H1 (cell line): Measurements from ENCODE around the gene SLX9. TPM values are rescaled to one million over a fixed set of nuclear protein-coding genes. Genes with fewer than 3 reads are reported as not detected.

Experiments used
- CTCF ChIP-seq, 3 experiments: IDR thresholded peaks; 1 replicate in 2 of 3; 2 replicates in 1 of 3; pipeline versions ENCODE4 v1.5.1 to v1.6.1; 2011; ENCODE audit warnings: low read length in 3 of 3, mild to moderate bottlenecking in 3 of 3, inconsistent platforms in 2 of 3, low read depth in 1 of 3, moderate library complexity in 1 of 3; ENCODE audit not compliant: insufficient read depth in 1 of 3; ENCODE audit errors: control extremely low read depth in 1 of 3
- SIN3A ChIP-seq, 2 experiments: IDR thresholded peaks in 1 of 2; conservative IDR thresholded peaks in 1 of 2; 2 replicates each; pipeline ENCODE4 v1.6.1; 2011 to 2012; ENCODE audit warnings: low read length in 2 of 2, improper control_type of control experiment in 1 of 2, low read depth in 1 of 2, mild to moderate bottlenecking in 1 of 2
- SRF ChIP-seq: IDR thresholded peaks from 2 replicates; pipeline ENCODE4 v1.6.1; 2011; ENCODE audit warnings: mild to moderate bottlenecking, low read depth, low read length, moderate library complexity
- TAF7 ChIP-seq: optimal IDR thresholded peaks from 2 replicates; pipeline ENCODE3; 2011; ENCODE audit warnings: low read depth, mild to moderate bottlenecking, inconsistent platforms, low read length, moderate library complexity, borderline replicate concordance
- polyA plus RNA-seq, 7 experiments: library from polyadenylated mRNA; depleted of rRNA in 3 of 7; stranded (reverse) in 5 of 7; unstranded in 2 of 7; fragments of >200 nt in 5 of 7; fragments of 200-250 nt in 2 of 7; gene quantifications; 1 replicate in 5 of 7; 2 replicates in 1 of 7; 4 replicates in 1 of 7; pipeline versions ENCODE4 v1.2.1 to v1.2.3, GENCODE V29; 2011 to 2013; ENCODE audit warnings: missing spikeins in 2 of 7, mixed read lengths in 2 of 7
- total RNA-seq: library from RNA; stranded (reverse); fragmentation: NEBNext Ultra II Directional; extraction: Animal tissue kit (Norgen Biotek cat#: 25700); gene quantifications from 2 replicates; pipeline ENCODE4 v1.2.1, GENCODE V29; 2021
- TF ChIP-seq, protein P1 (sequence below): IDR thresholded peaks from 2 replicates; pipeline ENCODE4 v1.6.1; 2012; ENCODE audit warnings: inconsistent platforms

The SLX9 gene
- total and polyA plus RNA-seq, 2 of the 8 experiments (the other 6 are each of a cell fraction or from before 2014, with no cell fraction given): 17.7 to 57.3 TPM

DNA sequence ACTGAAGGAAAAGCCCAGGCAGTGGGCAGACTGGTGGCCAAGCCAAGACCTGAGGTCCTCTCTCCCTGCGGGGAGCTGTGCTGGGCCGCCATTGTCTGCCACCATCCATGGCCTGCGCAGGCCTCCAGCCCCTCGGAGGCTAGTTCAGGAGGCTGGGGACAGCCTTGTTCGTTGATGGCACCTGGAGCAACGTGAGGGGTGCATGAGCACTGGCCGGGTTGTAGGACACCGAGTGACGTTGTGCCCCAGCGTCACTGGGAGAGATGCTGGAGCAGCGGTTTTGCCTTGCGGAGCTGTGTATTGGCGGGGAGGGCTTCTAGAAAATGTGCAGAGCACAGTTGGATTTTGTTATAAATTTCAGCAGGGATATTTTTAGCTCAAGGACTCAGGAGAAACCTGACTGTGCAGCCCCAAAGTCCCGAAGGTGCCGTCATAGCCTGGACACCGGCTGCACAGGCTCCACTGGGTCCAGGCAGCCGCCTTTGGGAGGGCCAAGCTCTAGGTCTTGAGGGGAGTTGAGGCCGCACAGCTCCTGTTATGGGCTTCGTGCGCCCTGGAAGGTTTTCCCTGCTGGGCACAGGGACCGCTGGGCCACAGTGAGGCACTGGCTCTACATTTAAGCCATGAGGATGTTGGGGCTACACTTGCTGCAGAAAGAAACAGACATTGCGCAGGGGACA, 86.4 kb downstream of the SLX9 start (continued):
- no peak for TF ChIP-seq CTCF (IDR thresholded peaks at IDR 0.05; ENCODE audit: control extremely low read depth in 1 of 3, insufficient read depth in 1 of 3, low read depth in 1 of 3, low read length in 3 of 3)
- no peak for TF ChIP-seq SRF
- no peak for TF ChIP-seq TAF7
- TF ChIP-seq, protein P1, sequence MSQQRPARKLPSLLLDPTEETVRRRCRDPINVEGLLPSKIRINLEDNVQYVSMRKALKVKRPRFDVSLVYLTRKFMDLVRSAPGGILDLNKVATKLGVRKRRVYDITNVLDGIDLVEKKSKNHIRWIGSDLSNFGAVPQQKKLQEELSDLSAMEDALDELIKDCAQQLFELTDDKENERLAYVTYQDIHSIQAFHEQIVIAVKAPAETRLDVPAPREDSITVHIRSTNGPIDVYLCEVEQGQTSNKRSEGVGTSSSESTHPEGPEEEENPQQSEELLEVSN: no peak
- TF ChIP-seq SIN3A (conservative IDR thresholded peaks at IDR 0.05 in 1 of 2, IDR thresholded peaks at IDR 0.05 in 1 of 2; ENCODE audit: low read depth in 1 of 2, low read length in 2 of 2): no peak

Other genes with a start within 250 kb of the SLX9 start
- gene KRTAP10-12, start 242.9 kb upstream of the SLX9 start, total RNA-seq: not detected in 2 replicates
- not detected in 2 replicates for gene KRTAP10-12, start 242.9 kb upstream of the SLX9 start, polyA plus RNA-seq (2011; rRNA removed)
- gene TSPEAR, start 228.5 kb upstream of the SLX9 start, total RNA-seq: 0.58 and 1.1 TPM in 2 replicates
- gene TSPEAR, start 228.5 kb upstream of the SLX9 start, polyA plus RNA-seq (2011; rRNA removed): 0.89 and 1.5 TPM in 2 replicates
- gene UBE2G2, start 138.2 kb upstream of the SLX9 start, total RNA-seq: 93.0 and 101 TPM in 2 replicates
- gene UBE2G2, start 138.2 kb upstream of the SLX9 start, polyA plus RNA-seq (2011; rRNA removed): 96.3 and 145 TPM in 2 replicates
- gene SUMO3, start 122.0 kb upstream of the SLX9 start, total RNA-seq: 95.0 and 96.8 TPM in 2 replicates
- 97.8 and 101 TPM in 2 replicates for gene SUMO3, start 122.0 kb upstream of the SLX9 start, polyA plus RNA-seq (2011; rRNA removed)
- 124 and 130 TPM in 2 replicates for gene PTTG1IP, start 66.3 kb upstream of the SLX9 start, total RNA-seq
- 88.9 and 90.8 TPM in 2 replicates for gene PTTG1IP, start 66.3 kb upstream of the SLX9 start, polyA plus RNA-seq (2011; rRNA removed)
- gene ITGB2, start 19.1 kb upstream of the SLX9 start, total RNA-seq: 0.24 and 0.36 TPM in 2 replicates
- gene ITGB2, start 19.1 kb upstream of the SLX9 start, polyA plus RNA-seq (2011; rRNA removed): 0.63 and 0.89 TPM in 2 replicates
- 11.1 and 14.9 TPM in 2 replicates for gene ADARB1, start 134.6 kb downstream of the SLX9 start, total RNA-seq
- gene ADARB1, start 134.6 kb downstream of the SLX9 start, polyA plus RNA-seq (2011; rRNA removed): 4.6 and 4.7 TPM in 2 replicates